HL-60 (cell line): ENCODE results near the gene CDT1.

ENCODE experiments used
- CTCF ChIP-seq: IDR thresholded peaks from one replicate; pipeline ENCODE4 v1.5.1; 2011; ENCODE audit warnings: low read length, control low read depth, inconsistent platforms; ENCODE audit not compliant: insufficient read depth
- GABPA ChIP-seq: IDR thresholded peaks from 2 replicates; pipeline ENCODE4 v1.6.1; 2012; ENCODE audit warnings: low read depth
- POLR2AphosphoS5 ChIP-seq: IDR thresholded peaks from 2 replicates; pipeline ENCODE4 v1.6.1; 2012; ENCODE audit warnings: low read depth
- REST ChIP-seq: IDR thresholded peaks from 2 replicates; pipeline ENCODE4 v1.6.1; 2012; ENCODE audit warnings: low read depth; ENCODE audit not compliant: insufficient replicate concordance

GRCh38 chr16:88825146-88825545 lies 21.6 kb downstream of the CDT1 start:
- TF ChIP-seq CTCF = no peak
- TF ChIP-seq POLR2AphosphoS5 = no peak
- no peak for TF ChIP-seq REST
- TF ChIP-seq GABPA = no peak
